ENCODE data around the gene SNX32.
A peak's percentile ranks its signal among the peaks of the same experiment; 100 is the strongest.

Gene SNX32

DNA sequence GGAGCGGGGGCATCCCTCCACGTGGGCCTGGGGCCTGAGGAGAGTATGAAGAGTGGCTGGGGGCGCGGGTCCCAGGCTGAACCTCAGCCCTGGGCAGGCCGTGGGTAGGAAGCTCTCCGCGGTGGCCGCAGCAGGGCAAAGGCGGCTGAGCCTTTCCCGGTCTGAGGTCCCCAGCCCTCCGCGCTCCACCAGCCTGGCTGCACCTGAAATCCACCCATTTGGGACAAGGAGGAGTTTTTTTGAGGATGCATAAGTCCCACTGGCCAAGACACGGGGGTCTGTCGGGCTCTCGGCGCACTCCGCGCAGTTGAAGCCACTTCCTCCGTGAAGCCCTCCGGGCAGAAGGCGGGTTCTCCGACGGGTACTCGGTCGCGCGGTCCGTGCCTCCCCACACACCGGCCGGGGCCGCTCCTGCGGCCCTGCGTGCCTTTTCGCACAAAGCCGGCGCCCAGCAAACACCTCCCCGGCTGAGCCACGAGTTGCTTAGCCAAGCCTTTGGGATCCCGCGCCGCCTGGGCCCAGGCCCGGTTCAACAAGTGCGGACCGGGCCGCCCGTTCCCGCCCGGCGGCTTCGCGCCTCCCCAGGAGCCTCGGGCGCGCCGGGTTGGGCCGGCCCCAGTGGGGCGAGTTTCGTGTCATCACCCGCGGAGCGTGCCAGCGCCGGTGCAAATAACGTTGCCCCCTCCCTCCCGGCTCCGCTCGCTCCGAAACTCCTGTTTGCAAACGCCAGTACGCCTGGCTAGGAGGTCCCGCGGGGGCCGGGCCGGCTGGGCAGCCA lies 47.6 kb upstream of the SNX32 start:
- Histone ChIP-seq H3K4me3 (ENCODE audit: low read depth, low read length) (no peak overlapping the region), H3K36me3 (ENCODE audit: control insufficient read depth in 2 of 2, insufficient read depth in 1 of 2, low read length in 2 of 2) (no peaks in the 10 kb centered on the region), H3K9me3 (ENCODE audit: control insufficient read depth, insufficient read depth, low read depth, low read length) (no peaks in the 10 kb centered on the region), H3K27ac (ENCODE audit: extremely low read depth, low read depth, low read length) (no peak overlapping the region), H3K4me1 (ENCODE audit: control insufficient read depth, insufficient read depth, low read length) (no peaks in the 10 kb centered on the region)
- CTCF ChIA-PET, result no interaction called here
- POLR2A ChIA-PET, result no interaction called here
- TF ChIP-seq ZNF558 (tag by site-specific recombination; IDR thresholded peaks at IDR 0.05) (no peak), ZNF473 (tag by site-specific recombination; IDR thresholded peaks at IDR 0.05) (no peak), SP7 (tag by site-specific recombination; IDR thresholded peaks at IDR 0.05) (no peak), ZNF146 (tag by site-specific recombination; IDR thresholded peaks at IDR 0.05) (no peak), YY2 (tag by site-specific recombination; IDR thresholded peaks at IDR 0.05) (no peak), HIC1 (tag by site-specific recombination; IDR thresholded peaks at IDR 0.05) (no peak), ZEB2 (tag by site-specific recombination; IDR thresholded peaks at IDR 0.05) (no peak), ZFP3 (tag by site-specific recombination; IDR thresholded peaks at IDR 0.05; ENCODE audit: low read depth) (no peak), ZFP69B (tag by site-specific recombination; IDR thresholded peaks at IDR 0.05) (no peak), ZNF214 (tag by site-specific recombination; IDR thresholded peaks at IDR 0.05; ENCODE audit: borderline replicate concordance) (no peak), EGR2 (tag by site-specific recombination; IDR thresholded peaks at IDR 0.05; ENCODE audit: low read depth) (no peak), ZNF391 (tag by site-specific recombination; IDR thresholded peaks at IDR 0.05; ENCODE audit: borderline replicate concordance, low read depth) (no peak), ZNF354C (tag by site-specific recombination; IDR thresholded peaks at IDR 0.05; ENCODE audit: borderline replicate concordance, low read depth) (no peak), ZNF132 (tag by site-specific recombination; IDR thresholded peaks at IDR 0.05; ENCODE audit: borderline replicate concordance) (no peak), ZNF280C (tag by site-specific recombination; IDR thresholded peaks at IDR 0.05) (no peak), OSR2 (tag by site-specific recombination; IDR thresholded peaks at IDR 0.05) (no peak), ZNF660 (tag by site-specific recombination; IDR thresholded peaks at IDR 0.05) (no peak)
- TF ChIP-seq, protein P1, sequence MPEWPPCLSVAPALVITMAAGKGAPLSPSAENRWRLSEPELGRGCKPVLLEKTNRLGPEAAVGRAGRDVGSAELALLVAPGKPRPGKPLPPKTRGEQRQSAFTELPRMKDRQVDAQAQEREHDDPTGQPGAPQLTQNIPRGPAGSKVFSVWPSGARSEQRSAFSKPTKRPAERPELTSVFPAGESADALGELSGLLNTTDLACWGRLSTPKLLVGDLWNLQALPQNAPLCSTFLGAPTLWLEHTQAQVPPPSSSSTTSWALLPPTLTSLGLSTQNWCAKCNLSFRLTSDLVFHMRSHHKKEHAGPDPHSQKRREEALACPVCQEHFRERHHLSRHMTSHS (tag by site-specific recombination; IDR thresholded peaks at IDR 0.05), result no peak

- Histone ChIP-seq H3K27ac (ENCODE audit: extremely low read depth, low read depth, low read length) (no peak within 1 kb of the TSS), H3K36me3 (ENCODE audit: control insufficient read depth in 2 of 2, insufficient read depth in 1 of 2, low read length in 2 of 2) (no peaks in the 10 kb centered on the region), H3K4me1 (ENCODE audit: control insufficient read depth, insufficient read depth, low read length) (no peaks in the 10 kb centered on the region), H3K9me3 (ENCODE audit: control insufficient read depth, insufficient read depth, low read depth, low read length) (no peaks in the 10 kb centered on the region), H3K4me3 (ENCODE audit: low read depth, low read length) (peak within 1 kb of the TSS; percentile 24)
- ChIA-PET CTCF (no interaction called here), POLR2A (no interaction called here)
- TF ChIP-seq GLI4 (tag by site-specific recombination; IDR thresholded peaks at IDR 0.05), result no peak
- TF ChIP-seq TRIM28 (IDR thresholded peaks at IDR 0.05; ENCODE audit: borderline replicate concordance, low read length), result no peak
- TF ChIP-seq ZFHX2 (tag by site-specific recombination; conservative IDR thresholded peaks at IDR 0.05), result no peak
Observed at GRCh38 chr11:65786786-65787636, 46.8 kb upstream of the SNX32 start, which contains the start of gene OVOL1. OVOL1 (plus strand) TSS chr11:65787063; CDS start chr11:65787374, 311 bp downstream.

Measured in HEK293 (cell line).